Calu3 (cell line): Measurements from ENCODE around the gene SMC4. TPM values are rescaled to one million over a fixed set of nuclear protein-coding genes. Genes with fewer than 3 reads are reported as not detected.

Source experiments
- BruUV-seq: library from RNA; stranded (reverse); fragments of 400-500 nt; replicated peaks from 2 replicates; lab custom pipeline; 2021; lab: Mats Ljungman, UMichigan
- CTCF ChIA-PET: fragments of 300-600 bp; sonication (Branson Sonifier 250); formaldehyde crosslinking; loops from one replicate; lab custom pipeline; 2022; ENCODE audit warnings: antibody characterized with exemption; lab: Charles Lee
- DNase-seq: peaks from one replicate; pipeline ENCODE4 v3.0.0; 2022
- H3K27ac Mint-ChIP-seq: one replicate; pipeline ENCODE4 v1.8.0; 2022; ENCODE audit warnings: mixed read lengths; ENCODE audit not compliant: unreplicated experiment
- H3K27me3 Mint-ChIP-seq: one replicate; pipeline ENCODE4 v1.8.0; 2022; ENCODE audit warnings: mixed read lengths; ENCODE audit not compliant: unreplicated experiment
- H3K36me3 Mint-ChIP-seq: one replicate; pipeline ENCODE4 v1.8.0; 2022; ENCODE audit warnings: mild to moderate bottlenecking, moderate library complexity, mixed read lengths; ENCODE audit not compliant: insufficient read depth, unreplicated experiment
- H3K4me1 Mint-ChIP-seq: one replicate; pipeline ENCODE4 v1.8.0; 2022; ENCODE audit warnings: mild to moderate bottlenecking, low read depth, mixed read lengths; ENCODE audit not compliant: unreplicated experiment
- H3K4me3 Mint-ChIP-seq: one replicate; pipeline ENCODE4 v1.8.0; 2022; ENCODE audit warnings: mild to moderate bottlenecking, low read depth, moderate library complexity, mixed read lengths; ENCODE audit not compliant: unreplicated experiment
- H3K9me3 Mint-ChIP-seq: one replicate; pipeline ENCODE4 v1.8.0; 2022; ENCODE audit warnings: low read depth, mixed read lengths; ENCODE audit not compliant: unreplicated experiment
- CTCF ChIP-seq: fragments of 200-600 bp; IDR thresholded peaks from one replicate; pipeline ENCODE4 v1.8.0; 2022; ENCODE audit warnings: antibody characterized with exemption; ENCODE audit not compliant: unreplicated experiment
- intact Hi-C: fragments of 100-400 bp; cut with micrococcal nuclease; formaldehyde crosslinking; loops from one replicate; pipeline ENCODE4 v1.10.0; 2022; ENCODE audit not compliant: unreplicated experiment
- total RNA-seq: library from RNA; stranded (reverse); gene quantifications from 2 replicates; pipeline ENCODE4 v1.2.3, GENCODE V29; 2022

The SMC4 gene
- total RNA-seq, 1 experiment from 2014 or later = 256 TPM

DNA sequence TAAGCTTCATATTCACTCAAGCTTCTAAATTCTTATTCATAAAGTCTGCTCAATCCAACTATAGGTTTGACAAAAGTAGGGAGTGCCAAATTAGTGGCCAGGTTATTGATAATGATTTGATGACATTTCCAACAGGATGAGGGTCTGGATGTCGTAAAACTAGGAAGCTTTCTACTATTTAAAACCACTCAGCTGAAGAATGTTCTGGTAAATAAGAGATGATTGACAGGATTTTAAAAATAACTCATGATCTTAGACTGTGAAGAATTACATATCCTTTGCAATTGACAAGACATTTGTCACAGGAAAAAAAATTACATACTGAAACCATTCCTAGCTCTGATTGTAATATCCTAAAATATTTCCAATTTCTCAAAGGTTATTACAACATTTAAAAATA lies 65.5 kb downstream of the SMC4 start:
- no peaks in the 10 kb centered on the region for H3K4me1 Mint-ChIP-seq
- BruUV-seq = no TSS peak
- H3K27ac Mint-ChIP-seq = no peak overlapping the region
- CTCF ChIA-PET = interaction anchor here (1.5 kb wide), 1 partner anchor 15 kb away, joined by 5 read pairs; the partner anchor contains the start of gene TRIM59
- no peak overlapping the region for H3K4me3 Mint-ChIP-seq
- no peak for DNase-seq
- H3K27me3 Mint-ChIP-seq = peaks cover 34% of the 10 kb centered on the region
- no peak for TF ChIP-seq CTCF
- peaks cover 11% of the 10 kb centered on the region for H3K9me3 Mint-ChIP-seq
- H3K36me3 Mint-ChIP-seq = no peaks in the 10 kb centered on the region
- intact Hi-C loops = no loop called here

DNA sequence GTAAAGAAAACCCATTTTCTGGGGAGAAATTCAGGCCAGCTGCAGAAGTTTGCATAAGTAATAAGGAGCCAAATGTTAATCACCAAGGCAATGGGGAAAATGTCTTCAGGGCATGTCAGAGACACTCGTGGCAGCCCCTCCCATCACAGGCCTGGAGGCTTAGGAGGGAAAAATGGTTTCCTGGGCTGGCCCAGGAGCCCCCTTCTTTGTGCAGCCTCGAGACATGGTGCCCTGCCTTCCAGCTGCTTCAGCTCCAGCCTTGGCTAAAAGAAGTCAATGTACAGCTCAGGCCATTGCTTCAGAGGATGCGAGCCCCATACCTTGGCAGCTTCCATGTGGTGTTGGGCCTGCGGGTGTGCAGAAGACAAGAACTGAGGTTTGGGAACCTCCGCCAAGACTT lies 70.7 kb downstream of the SMC4 start:
- CTCF ChIA-PET = no interaction called here
- H3K9me3 Mint-ChIP-seq = peaks cover 12% of the 10 kb centered on the region
- intact Hi-C loops = no loop called here
- TF ChIP-seq CTCF = no peak
- no TSS peak for BruUV-seq
- H3K27me3 Mint-ChIP-seq = peaks cover 13% of the 10 kb centered on the region
- no peak overlapping the region for H3K27ac Mint-ChIP-seq
- no peak overlapping the region for H3K4me3 Mint-ChIP-seq
- H3K36me3 Mint-ChIP-seq = no peaks in the 10 kb centered on the region
- no peaks in the 10 kb centered on the region for H3K4me1 Mint-ChIP-seq
- DNase-seq = no peak

- no peak overlapping the region for H3K27ac Mint-ChIP-seq
- no TSS peak for BruUV-seq
- CTCF ChIA-PET = no interaction called here
- no peaks in the 10 kb centered on the region for H3K36me3 Mint-ChIP-seq
- H3K4me1 Mint-ChIP-seq = no peaks in the 10 kb centered on the region
- no peak overlapping the region for H3K4me3 Mint-ChIP-seq
- no peak for DNase-seq
- peaks cover 12% of the 10 kb centered on the region for H3K9me3 Mint-ChIP-seq
- no peak for TF ChIP-seq CTCF
- intact Hi-C loops = no loop called here
- peaks cover 13% of the 10 kb centered on the region for H3K27me3 Mint-ChIP-seq
Measured at GRCh38 chr3:160471892-160472291, 72.4 kb downstream of the SMC4 start.

GRCh38 chr3:160472344-160472743 lies 72.9 kb downstream of the SMC4 start:
- no peaks in the 10 kb centered on the region for H3K36me3 Mint-ChIP-seq
- CTCF ChIA-PET = no interaction called here
- DNase-seq = no peak
- H3K27me3 Mint-ChIP-seq = peaks cover 13% of the 10 kb centered on the region
- no peaks in the 10 kb centered on the region for H3K4me1 Mint-ChIP-seq
- BruUV-seq = no TSS peak
- peaks cover 12% of the 10 kb centered on the region for H3K9me3 Mint-ChIP-seq
- intact Hi-C loops = no loop called here
- H3K4me3 Mint-ChIP-seq = no peak overlapping the region
- no peak for TF ChIP-seq CTCF
- no peak overlapping the region for H3K27ac Mint-ChIP-seq
